GM19438 (cell line): ENCODE results near the gene ROPN1L.

Experiments
- ATAC-seq: cut with Tn5 transposase; IDR thresholded peaks from one replicate; pipeline ENCODE4 v1.9.1; 2021; ENCODE audit warnings: low read depth; ENCODE audit not compliant: unreplicated experiment

ROPN1L gene

DNA sequence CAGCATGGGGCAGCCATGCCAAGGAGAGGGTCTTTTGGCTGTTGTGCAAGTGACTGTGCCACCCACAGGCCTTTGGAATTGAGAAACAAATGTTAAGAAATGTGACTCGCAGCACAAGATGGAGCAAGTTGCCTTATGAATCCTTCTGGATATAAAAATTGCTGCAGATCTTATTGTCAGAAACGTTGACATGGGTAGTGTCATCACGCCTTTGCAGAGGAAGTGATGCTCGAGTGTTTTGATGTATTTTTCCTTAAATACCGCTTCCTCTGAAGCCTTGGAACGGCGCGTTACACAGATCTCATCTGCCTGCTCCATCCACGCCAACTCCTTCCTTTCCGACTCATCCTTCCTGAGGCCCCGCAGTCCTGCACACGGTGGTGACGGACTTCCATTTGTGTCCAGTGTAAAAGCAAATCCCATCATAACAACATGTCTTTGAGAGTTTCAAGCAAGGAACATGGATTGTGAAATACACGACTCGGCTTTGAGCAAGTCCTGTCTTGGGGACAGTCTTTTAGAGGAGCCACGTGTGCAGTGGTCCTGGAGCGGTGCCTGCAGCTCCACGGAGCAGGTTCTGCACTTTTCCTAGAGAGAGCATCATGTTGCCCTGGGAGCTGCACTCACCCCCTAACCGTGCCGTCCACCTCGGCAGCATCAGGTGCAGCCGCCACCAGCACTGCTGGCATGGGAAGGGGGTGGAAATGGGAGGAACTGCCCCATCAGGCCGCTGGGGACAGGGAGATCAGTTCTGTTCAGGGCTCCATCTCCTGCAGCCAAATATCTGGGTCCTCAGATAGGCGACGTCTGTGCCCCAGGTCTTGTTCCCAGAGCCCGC lies 15.1 kb downstream of the ROPN1L start:
- no peak for ATAC-seq

DNA sequence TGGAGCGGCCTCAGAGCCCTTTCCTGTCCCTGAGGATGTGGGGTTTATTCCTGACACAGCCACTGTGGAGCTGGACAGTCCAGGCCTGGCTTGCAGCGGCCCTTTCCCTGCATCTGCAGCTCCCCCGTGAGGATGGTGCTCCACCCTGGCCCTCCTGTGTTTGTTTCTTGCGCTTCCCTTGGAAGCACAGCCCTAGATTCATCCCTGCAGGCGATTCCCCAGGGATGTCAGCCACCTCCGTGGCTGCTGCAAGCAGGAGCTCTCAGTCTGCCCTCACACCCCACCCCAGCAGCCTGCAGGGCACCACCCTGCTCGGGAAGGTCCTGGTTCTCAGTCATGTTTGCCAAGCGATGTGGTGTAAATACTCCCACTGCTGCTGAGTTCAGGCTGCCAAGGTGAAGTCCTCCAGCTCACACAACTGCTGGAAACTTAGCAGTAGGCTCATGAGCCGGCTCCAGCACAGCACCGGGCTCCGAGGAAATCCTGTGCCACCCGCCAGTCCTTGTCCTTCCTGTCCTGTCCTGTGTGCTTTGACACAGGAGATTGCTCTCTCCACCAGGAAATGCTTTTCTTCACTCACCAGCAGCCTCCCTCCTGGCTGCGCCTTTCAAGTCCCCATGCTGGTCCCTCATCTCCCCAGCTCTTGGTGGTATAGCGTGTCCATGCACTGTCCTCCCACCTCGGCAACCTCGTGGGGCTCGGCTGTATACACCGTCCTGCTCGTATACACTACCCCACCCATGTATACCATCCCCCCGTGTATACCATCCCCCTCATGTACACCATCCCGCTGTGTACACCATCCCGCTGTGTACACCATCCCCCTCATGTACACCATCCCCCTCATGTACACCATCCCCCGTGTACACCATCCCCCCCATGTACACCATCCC lies 16.2 kb downstream of the ROPN1L start:
- ATAC-seq, result no peak

DNA sequence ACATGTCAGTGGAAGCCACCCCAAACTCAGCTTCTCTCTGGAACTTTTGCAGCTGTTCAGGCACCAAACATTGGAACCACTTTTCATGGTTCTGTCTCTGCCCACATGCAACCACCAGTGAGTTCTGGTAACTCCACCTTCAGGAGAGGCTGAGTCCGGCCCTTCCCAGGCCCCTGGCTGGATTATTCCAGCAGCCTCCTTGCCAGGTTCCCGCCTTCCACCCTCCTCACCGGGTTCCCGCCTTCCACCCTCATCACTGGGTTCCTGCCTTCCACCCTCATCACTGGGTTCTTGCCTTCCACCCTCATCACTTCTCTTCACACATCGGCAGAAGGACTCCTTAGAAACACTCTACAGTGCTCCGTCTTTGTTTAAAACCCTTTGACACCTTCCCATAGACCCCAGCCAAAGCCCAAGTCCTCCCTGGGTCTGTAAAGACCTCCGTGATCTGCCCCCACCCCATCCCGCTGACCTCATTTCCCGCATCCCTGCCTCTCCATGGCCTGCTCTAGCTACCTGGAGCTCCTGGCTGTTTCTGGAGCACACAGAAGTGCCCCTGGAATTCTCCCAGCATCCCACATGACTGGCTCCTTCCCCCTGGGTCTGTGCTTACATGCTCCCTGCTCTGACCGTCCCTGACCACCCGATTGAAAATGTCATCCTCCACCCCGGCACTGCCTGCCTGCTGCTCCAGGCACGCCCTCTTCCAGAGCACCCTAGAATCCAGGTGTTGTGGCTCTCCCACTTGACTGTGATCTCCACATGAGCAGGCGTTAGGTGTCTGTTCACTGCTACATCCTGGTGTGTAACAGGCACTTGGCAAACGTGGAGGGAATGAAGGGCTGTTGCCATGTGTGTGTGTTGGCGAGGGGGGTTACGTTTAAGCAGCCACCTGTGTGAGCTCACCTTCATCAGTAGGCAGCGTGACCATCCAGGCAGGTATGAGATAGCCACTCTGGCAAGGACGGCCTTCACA lies 17.7 kb downstream of the ROPN1L start:
- no peak for ATAC-seq

DNA sequence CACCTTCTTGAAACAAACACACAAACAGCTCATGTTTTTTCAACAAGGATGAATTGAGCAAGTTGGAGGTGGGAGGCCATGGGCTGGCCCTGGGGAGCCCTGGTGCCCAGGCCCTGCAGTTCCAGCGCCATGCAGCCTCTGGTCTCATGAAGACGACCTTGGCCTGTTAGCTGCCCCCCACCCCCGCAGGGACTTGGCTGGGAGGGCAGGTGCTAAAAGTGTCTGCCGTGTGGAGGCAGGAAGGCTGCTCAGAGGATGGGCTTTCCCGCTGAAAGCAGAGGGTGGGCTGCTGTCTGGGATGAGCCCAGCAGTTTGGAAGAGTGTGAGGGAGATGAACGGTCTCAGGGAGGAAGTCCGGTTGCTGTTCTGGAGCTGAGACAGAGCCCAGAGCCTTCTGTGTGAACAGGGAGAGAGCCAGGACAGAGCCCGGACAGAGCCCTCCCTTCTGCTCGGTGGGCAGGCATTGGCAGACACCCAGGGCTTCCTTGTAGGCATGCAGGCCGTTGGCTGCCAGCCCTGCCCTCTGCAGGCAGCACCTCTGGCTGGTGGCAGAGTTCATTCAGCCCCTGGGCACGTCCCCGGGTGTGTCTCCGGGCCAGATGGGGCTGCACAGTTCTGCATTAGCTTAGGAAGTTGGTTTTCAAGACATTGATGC lies 18.7 kb downstream of the ROPN1L start:
- ATAC-seq, result no peak

DNA sequence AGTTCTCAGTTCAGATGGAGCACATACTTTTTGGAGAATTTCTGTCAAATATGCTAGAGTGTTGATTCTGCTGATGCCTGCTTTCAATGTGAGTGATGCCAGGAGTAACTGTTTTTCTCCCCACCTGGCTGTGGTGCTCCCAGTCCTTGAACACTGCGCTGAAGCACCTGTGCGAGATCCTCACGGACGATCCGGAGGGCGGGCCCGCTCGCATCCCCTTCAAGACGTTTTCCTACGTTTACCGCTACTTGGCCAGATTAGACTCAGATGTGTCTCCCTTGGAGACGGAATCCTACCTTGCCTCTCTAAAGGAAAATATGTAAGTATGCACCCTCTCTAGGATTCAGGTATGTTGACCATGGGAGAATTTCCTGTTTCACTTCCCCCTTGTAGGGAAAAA lies 19.4 kb downstream of the ROPN1L start:
- no peak for ATAC-seq

DNA sequence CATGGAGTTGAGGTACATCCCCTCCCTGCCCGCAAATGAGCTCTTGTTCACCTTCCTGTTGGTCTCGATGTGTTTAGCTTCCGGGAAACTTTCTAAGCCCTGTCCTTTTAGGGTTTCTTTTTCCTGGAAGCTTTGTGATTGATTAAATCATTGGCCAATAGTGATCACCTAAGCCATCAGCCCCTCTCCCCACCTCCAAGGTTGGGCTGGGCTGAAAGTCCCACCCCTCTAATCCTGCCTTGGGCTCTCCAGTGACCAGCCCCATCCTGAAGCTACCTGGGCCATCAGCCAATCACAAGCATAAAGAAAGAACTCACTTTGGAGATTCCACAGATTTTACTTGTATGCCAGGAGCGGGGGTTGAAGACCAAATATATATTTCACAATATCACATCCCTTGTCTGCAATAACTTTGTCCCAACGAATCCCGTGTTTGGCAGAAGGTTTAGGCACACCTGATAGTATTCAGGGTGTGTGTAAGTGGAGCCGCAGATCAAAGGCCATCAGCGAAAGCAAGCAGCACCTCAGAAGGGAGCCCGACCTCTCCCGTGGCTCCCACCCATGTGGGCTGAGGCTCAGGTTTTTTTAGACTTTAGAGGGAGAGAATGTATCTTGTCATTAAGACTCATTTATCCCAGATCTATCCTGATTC lies 20.4 kb downstream of the ROPN1L start:
- no peak for ATAC-seq

DNA sequence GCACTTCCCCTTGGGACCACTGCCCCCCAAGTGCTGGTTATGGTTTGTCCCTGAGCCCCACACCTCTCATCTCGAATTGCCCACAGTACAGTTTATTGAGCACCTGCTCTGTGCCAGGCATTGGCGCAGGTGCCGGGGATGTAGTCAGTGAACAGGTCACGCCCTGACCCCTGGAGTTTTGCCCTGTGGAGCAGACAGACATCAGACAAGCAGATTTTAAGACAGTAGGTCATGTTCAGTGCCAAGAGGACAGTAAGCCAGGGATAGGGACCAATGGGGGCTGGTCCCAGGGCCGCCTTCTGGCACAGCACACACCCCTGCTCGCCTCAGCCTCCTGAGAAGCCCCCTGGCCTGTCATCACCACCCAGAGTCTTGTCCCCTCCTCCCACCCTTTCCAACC lies 21.9 kb downstream of the ROPN1L start:
- ATAC-seq, result no peak

DNA sequence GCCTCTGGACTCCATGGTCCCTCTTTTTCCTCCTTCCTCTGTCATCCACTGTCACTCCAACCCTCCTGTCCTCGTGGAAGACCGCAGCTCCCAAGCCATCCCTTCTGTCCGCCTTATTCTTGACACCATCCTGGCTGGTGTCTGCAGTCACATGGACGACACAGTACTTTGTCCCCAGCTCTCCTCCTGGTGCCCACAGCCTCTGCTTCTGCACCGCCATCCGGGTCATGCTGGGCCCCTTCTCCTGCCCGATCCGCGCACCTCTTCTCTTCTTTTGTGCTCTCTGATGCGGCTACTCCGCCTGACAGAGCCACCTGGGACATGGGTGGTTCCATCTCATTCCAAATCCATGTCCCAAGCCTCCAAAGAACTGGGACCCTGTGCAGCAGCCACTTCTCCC lies 22.5 kb downstream of the ROPN1L start:
- ATAC-seq, result no peak

DNA sequence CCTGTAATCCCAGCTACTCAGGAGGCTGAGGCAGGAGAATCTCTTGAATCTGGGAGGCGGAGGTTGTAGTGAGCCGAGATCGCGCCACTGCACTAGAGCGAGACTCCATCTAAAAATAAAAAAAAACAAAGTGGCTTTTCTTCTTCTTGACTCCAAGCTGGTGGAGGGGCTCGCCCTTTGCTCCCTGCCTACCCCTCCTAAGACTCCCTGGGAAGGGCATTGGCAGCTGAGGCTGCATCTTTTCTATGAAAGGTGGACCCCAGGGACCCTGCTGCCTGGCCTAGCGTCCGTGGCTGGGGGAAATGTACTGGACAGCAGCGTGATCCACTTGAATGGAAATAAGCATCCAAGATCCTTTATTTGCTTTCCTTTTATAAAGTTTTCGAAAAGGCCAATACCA lies 24.0 kb downstream of the ROPN1L start:
- ATAC-seq, result no peak

DNA sequence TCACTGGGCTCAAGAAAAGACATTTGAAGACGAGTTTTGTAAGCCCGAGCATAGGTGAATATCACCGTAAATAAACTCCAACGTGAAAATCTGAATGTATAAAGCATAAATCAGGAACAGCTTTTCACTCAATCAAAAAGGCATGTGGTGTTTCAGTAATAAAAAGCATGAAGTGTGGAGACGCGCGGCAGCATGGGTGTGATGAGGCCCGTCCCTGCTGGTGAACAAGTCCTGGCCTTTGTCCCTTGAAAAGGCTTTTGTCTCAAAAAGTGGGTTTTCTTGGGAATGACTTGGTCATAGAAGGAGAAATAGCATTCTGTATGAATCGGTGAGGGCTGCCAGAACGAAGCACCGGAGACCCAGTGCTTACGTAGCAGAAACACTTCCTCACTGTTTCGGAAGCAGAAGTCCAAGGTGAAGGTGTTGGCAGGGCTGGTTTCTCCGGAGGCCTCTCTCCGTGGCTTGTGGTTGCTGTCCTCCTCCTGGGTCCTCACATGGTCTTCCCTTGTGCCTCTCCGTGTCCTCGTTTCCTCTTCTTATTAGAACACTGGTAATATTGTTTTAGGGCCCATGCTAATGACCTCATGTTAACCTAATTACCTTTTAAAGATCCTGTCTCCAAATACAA lies 24.9 kb downstream of the ROPN1L start:
- no peak for ATAC-seq

DNA sequence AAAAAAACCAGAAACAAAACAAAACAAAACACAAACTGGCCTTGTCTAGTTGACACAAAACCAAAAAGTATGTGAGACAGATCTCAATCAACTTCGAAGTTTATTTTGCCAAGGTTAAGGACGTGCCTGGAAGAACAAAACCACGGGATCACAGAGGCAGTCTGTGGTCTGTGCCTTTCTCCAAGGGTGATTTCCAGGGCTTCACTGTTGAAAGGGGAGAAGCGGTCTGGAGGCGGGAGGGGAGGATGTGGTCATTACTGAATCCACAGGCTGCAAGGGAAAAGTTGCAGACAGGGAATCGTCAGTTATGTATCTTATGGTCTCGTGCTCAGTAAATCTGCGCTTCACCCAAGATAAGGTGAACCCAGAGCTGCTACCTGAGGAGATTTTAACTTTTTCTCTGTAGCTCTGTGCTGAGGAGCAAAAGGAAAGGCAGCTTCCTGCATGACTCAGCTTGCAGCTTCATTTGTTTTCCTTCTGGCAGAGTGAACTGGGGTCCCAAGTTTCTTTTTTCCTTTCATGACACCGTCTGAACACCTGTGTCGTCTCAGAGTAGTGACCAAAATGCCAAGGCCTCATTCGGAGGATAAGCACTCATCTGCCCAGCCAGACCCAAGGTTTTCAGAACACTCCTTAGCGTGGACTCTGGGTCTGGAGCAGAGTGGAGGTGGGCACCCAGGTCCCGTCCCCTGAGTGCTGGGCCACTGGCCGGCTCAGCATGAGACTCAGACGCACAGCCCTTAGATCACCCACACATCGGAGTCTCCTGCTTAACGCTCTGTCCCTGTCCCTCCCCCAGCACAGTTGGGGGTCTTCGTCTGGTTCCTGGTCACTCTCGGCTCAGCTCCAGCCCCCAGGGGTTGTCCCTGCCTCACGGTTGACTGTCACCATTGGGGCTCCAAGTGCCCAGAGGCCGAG lies 25.9 kb downstream of the ROPN1L start:
- no peak for ATAC-seq

DNA sequence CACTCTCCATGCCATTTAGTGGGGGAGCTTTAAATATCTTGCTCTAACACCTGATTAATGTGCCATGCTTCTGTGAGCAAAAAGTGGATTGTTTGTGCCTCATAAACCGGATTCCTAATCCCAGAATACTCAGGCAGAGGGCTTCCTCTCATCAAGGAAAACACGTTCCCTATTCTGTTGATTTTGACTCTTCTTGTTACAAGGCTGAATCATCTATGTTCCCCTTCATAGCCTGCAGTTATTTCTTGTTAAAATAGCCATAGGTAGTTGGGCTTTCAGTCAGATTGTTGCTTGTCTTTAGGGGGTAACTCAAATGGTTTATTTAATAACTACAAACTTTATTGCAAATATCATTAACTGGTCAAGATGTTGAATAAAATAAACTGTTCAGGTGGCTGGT lies 26.6 kb downstream of the ROPN1L start:
- ATAC-seq, result no peak

DNA sequence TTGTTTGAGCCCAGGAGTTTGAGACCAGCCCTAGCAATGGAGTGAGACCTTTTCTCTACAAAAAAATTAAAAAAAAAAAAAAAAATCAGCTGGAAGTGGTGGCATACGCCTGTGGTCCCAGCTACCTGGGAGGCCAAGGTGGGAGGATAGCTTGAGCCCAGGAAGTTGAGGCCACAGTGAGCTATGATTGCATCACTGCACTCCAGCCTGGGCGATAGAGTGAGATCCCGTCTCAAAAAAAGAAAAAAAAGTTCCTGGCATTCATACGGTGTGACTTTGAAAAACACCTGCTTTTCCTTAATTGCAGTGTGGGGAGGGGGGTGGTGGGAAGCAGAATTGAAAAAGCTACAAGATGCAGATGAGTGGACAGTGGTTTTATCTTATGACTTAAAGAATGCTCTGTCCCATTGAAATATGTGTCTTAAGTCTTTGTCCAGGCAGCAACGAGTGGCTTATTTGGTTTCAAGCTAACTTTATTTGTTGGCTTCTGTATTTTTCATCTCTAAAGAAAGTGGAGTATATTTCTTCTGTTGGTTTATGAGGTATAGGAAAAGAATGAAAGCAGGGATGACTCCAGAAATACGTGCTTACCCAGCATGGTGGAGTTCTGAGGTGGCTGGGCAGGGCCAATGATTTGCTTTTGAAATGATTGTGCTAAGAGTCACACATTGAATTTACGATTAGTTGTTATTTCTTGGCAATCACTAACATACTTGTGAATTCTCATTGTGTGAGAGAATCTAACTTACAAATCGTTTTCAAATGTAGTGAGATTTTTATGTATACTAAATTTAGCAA lies 27.8 kb downstream of the ROPN1L start:
- no peak for ATAC-seq

DNA sequence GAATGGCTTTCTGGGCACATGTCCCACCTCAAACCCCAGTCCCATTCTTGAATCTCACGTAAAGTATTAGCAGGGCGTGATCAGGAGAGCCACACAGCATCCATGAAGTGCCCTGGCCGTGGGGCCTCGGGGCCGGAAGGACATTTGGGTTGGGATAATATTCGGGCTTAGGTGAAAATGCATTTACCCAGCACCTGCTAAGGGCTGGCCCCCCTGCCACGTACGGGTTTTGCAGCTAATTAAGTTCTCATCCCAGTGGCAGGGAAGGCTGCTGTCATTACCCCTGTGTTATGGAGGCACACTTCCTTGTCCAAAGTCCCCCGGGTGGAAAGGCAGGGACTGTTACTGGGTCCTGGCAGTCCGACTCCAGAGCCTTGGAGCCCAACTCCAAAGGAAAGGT lies 29.0 kb downstream of the ROPN1L start:
- no peak for ATAC-seq

DNA sequence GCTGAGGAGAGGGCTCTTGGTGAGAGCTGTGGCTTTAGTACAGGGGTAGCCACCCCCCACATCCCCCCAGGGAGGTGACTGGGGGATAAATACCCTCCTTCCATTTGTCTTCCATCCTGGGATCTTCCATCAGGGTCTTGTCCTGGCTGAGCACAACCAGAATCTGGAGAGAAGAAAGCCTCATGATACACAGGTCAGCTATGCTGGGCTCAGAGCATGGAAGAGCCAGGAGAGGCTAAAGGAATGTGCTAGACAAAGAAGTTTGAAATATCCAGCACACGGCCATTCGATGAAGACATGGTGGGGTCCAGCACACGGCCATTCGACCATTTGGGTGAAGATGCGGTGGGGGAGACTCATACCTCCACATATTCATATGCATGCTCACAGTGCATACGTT lies 30.0 kb downstream of the ROPN1L start:
- ATAC-seq, result no peak

DNA sequence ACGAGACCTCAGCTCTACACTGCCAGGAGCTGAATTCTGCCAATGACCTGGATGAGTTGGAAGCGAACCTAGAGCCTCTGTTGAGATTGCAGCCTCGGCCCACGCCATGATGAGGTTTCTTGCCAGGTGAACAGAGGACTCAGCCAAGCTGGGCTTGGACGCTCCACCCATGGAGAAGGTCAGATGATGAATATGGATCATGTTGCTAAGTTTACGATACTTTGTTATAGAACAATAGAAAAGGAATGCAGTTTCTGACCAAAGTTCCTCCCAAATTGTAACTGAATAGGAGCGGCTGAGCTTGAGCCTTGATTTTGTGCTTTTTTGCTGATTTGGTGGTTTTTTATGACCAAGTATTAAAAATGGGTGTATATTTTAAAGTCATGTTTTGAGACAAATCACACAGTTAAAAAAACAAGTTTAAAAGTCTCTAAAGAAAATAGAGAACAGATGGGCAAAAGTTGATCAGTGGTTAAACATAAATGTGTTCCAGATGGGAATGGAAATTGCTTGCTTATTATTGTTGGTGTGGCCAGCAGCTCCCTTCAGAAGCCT lies 32.9 kb downstream of the ROPN1L start:
- no peak for ATAC-seq
